Fibroblast of lung (primary cell): ENCODE results near the gene ZNF587.

Source experiments
- EZH2 ChIP-seq: IDR thresholded peaks from 2 replicates; pipeline ENCODE4 v1.5.1; 2012; ENCODE audit warnings: low read length, control low read depth, mild to moderate bottlenecking; ENCODE audit errors: missing control alignments
- TF ChIP-seq, protein P1 (sequence below), 2 donors: IDR thresholded peaks in 1 of 2; conservative IDR thresholded peaks in 1 of 2; 1 replicate in 1 of 2; 2 replicates in 1 of 2; pipeline ENCODE4 v1.5.1; 2011 to 2012; ENCODE audit warnings: low read length in 2 of 2, control low read depth in 1 of 2, inconsistent platforms in 1 of 2, low read depth in 1 of 2, mild to moderate bottlenecking in 1 of 2

DNA sequence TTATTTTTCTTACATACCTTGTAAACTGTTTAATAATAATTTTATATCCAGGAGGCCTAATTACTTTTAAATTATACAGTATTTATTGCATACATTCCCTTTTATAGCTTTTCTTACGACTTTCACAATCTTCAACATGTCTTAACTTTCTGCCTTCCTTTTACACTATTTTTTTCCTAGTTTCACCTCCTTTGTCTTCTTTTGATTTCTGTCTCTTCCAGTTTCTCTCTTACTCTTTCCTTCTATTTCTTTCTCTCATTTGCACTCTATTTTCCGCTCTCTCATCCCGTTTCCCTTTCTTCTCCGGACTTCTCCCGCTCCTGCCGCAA, 46.4 kb upstream of the ZNF587 start:
- TF ChIP-seq, protein P1, sequence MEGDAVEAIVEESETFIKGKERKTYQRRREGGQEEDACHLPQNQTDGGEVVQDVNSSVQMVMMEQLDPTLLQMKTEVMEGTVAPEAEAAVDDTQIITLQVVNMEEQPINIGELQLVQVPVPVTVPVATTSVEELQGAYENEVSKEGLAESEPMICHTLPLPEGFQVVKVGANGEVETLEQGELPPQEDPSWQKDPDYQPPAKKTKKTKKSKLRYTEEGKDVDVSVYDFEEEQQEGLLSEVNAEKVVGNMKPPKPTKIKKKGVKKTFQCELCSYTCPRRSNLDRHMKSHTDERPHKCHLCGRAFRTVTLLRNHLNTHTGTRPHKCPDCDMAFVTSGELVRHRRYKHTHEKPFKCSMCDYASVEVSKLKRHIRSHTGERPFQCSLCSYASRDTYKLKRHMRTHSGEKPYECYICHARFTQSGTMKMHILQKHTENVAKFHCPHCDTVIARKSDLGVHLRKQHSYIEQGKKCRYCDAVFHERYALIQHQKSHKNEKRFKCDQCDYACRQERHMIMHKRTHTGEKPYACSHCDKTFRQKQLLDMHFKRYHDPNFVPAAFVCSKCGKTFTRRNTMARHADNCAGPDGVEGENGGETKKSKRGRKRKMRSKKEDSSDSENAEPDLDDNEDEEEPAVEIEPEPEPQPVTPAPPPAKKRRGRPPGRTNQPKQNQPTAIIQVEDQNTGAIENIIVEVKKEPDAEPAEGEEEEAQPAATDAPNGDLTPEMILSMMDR (conservative IDR thresholded peaks at IDR 0.05 in 1 of 2, IDR thresholded peaks at IDR 0.05 in 1 of 2; ENCODE audit: low read depth in 1 of 2, low read length in 2 of 2): no peak
- TF ChIP-seq EZH2: no peak
